K562 (cell line): ENCODE measurements around the gene SAPCD1. TPM values are rescaled to one million over a fixed set of nuclear protein-coding genes. Genes with fewer than 3 reads are reported as not detected.
A peak's percentile ranks its signal among the peaks of the same experiment; 100 is the strongest.

Experiments used
- CBFB ChIP-seq: sonication (generic); formaldehyde crosslinking; IDR thresholded peaks from 2 replicates; pipeline ENCODE4 v1.4.0; 2020; ENCODE audit warnings: mild to moderate bottlenecking, missing genetic modification reagents
- IFI16 ChIP-seq: fragments of 250-450 bp; sonication (Bioruptor Pico); IDR thresholded peaks from 2 replicates; pipeline ENCODE4 v2.1.2; 2022; ENCODE audit warnings: mild to moderate bottlenecking, inconsistent platforms
- MTA3 ChIP-seq: fragments of 450-650 bp; formaldehyde crosslinking; IDR thresholded peaks from 2 replicates; pipeline ENCODE4 v1.6.1; 2017; ENCODE audit warnings: mild to moderate bottlenecking, borderline replicate concordance
- NFXL1 ChIP-seq: fragments of 450-650 bp; formaldehyde crosslinking; IDR thresholded peaks from 2 replicates; pipeline ENCODE4 v1.4.0; 2021; ENCODE audit warnings: mild to moderate bottlenecking
- NR1H2 ChIP-seq: sonication (generic); formaldehyde crosslinking; IDR thresholded peaks from 2 replicates; pipeline ENCODE4 v1.4.0; 2020; ENCODE audit warnings: mild to moderate bottlenecking, missing genetic modification reagents
- POLR2G ChIP-seq: fragments of 200-400 bp; formaldehyde crosslinking; IDR thresholded peaks from 2 replicates; pipeline ENCODE4 v1.6.1; 2017; ENCODE audit warnings: low read depth, mild to moderate bottlenecking, antibody characterized with exemption, low read length, moderate library complexity
- TCF7L2 ChIP-seq: fragments of 150-350 bp; IDR thresholded peaks from 2 replicates; pipeline ENCODE4 v1.6.1; 2016; ENCODE audit warnings: low read depth, mild to moderate bottlenecking, low read length, moderate library complexity
- ZBTB26 ChIP-seq: fragments of 450-650 bp; formaldehyde crosslinking; IDR thresholded peaks from 2 replicates; pipeline ENCODE4 v1.4.0; 2022; ENCODE audit warnings: missing genetic modification characterization
- ZNF407 ChIP-seq: fragments of 450-650 bp; IDR thresholded peaks from 2 replicates; pipeline ENCODE4 v1.6.1; 2016; ENCODE audit warnings: low read depth
- polyA plus RNA-seq, 8 experiments: library from polyadenylated mRNA; depleted of rRNA in 4 of 8; stranded (reverse) in 5 of 8; unstranded in 3 of 8; fragments of >200 nt; fragmentation: Nextera tagmentation in 2 of 8; fragmentation: Illumina TruSeq in 1 of 8; extraction: Ambion mirVana in 2 of 8; extraction: Trizol in 1 of 8; gene quantifications; 2 replicates each; pipeline versions ENCODE4 v1.2.1 to v1.2.3, GENCODE V29; 2011 to 2014; ENCODE audit warnings: inconsistent platforms in 1 of 8, missing spikeins in 1 of 8
- total RNA-seq, 7 experiments: library from RNA; depleted of rRNA in 6 of 7; stranded (reverse); fragments of >200 nt in 6 of 7; fragmentation: Illumina TruSeq in 2 of 7; extraction: Trizol in 2 of 7; gene quantifications; 2 replicates each; pipeline versions ENCODE4 v1.2.1 to v1.2.3, GENCODE V29; 2011 to 2021; ENCODE audit warnings: low replicate concordance in 1 of 7
- TF ChIP-seq, protein P1 (sequence below): fragments of 200-800 bp; sonication (Bioruptor generic); IDR thresholded peaks from 2 replicates; pipeline ENCODE4 v1.6.1; 2016; ENCODE audit warnings: missing genetic modification characterization, missing compliant biosample characterization

Gene SAPCD1
- total and polyA plus RNA-seq, 9 of the 15 experiments (the other 6 are each of a cell fraction or from before 2014, with no cell fraction given): 2.6 to 30.2 (median 7.4) TPM

DNA sequence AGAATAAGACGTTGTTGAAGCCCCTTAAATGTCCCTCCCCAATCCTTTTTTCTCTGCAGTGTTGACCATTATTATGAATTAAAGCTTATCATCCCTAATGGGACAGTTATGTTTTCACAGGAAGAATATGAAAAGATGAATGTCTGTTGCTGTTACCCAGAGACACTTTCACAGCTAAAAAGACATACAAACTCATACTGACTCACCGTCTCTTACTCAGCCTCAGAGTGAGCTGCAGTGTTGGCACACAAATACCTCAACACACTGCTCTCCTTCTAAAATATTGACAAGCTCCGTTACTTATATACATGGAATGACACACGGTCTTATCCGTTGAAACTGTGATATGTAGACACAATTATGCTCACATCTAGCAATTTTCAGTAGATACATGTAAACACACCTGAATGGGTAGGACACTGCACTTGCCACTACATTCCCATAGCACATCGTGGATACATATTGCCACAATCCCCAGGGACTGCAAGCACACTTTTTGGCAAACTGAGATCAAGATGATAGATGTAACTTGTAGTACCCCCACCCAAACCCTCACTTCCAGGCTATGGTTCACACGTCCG is 9.6 kb upstream of the SAPCD1 start (continued):
- TF ChIP-seq ZNF407 (no peak), POLR2G (peak; percentile 7; the same call in 1 of the 2 replicates), ZBTB26 (CRISPR knock-in tag) (no peak), IFI16 (CRISPR knock-in tag) (no peak), TCF7L2 (no peak), CBFB (CRISPR knock-in tag) (0 out of 2 replicates have a peak, but pooled peaks have one; percentile 46), NR1H2 (CRISPR knock-in tag) (0 out of 2 replicates have a peak, but pooled peaks have one; percentile 35), NFXL1 (CRISPR knock-in tag) (no peak), MTA3 (0 out of 2 replicates have a peak, but pooled peaks have one; percentile 21)
- TF ChIP-seq, protein P1, sequence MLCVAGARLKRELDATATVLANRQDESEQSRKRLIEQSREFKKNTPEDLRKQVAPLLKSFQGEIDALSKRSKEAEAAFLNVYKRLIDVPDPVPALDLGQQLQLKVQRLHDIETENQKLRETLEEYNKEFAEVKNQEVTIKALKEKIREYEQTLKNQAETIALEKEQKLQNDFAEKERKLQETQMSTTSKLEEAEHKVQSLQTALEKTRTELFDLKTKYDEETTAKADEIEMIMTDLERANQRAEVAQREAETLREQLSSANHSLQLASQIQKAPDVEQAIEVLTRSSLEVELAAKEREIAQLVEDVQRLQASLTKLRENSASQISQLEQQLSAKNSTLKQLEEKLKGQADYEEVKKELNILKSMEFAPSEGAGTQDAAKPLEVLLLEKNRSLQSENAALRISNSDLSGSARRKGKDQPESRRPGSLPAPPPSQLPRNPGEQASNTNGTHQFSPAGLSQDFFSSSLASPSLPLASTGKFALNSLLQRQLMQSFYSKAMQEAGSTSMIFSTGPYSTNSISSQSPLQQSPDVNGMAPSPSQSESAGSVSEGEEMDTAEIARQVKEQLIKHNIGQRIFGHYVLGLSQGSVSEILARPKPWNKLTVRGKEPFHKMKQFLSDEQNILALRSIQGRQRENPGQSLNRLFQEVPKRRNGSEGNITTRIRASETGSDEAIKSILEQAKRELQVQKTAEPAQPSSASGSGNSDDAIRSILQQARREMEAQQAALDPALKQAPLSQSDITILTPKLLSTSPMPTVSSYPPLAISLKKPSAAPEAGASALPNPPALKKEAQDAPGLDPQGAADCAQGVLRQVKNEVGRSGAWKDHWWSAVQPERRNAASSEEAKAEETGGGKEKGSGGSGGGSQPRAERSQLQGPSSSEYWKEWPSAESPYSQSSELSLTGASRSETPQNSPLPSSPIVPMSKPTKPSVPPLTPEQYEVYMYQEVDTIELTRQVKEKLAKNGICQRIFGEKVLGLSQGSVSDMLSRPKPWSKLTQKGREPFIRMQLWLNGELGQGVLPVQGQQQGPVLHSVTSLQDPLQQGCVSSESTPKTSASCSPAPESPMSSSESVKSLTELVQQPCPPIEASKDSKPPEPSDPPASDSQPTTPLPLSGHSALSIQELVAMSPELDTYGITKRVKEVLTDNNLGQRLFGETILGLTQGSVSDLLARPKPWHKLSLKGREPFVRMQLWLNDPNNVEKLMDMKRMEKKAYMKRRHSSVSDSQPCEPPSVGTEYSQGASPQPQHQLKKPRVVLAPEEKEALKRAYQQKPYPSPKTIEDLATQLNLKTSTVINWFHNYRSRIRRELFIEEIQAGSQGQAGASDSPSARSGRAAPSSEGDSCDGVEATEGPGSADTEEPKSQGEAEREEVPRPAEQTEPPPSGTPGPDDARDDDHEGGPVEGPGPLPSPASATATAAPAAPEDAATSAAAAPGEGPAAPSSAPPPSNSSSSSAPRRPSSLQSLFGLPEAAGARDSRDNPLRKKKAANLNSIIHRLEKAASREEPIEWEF (CRISPR knock-in tag): no peak
